Mesendoderm (in vitro differentiated cells): ENCODE measurements around the gene ARID1B.
A peak's percentile ranks its signal among the peaks of the same experiment; 100 is the strongest.

Experiments
- DNase-seq: peaks from one replicate; pipeline ENCODE4 v3.0.0; 2013
- H2AK5ac ChIP-seq: 2 replicates; pipeline ENCODE4 v1.6.1; 2013; ENCODE audit warnings: low read length, inconsistent platforms
- H2BK120ac ChIP-seq: 2 replicates; pipeline ENCODE4 v1.6.1; 2013; ENCODE audit warnings: low read depth, mild to moderate bottlenecking, low read length, moderate library complexity, mixed read lengths
- H2BK15ac ChIP-seq: replicated peaks from 2 replicates; pipeline ENCODE4 v1.6.1; 2013; ENCODE audit warnings: low read depth, mild to moderate bottlenecking, moderate library complexity
- H2BK5ac ChIP-seq: 2 replicates; pipeline ENCODE4 v1.6.1; 2013; ENCODE audit warnings: low read length, inconsistent platforms
- H3K18ac ChIP-seq: 2 replicates; pipeline ENCODE4 v1.6.1; 2013; ENCODE audit warnings: mild to moderate bottlenecking, low read length, mixed read lengths
- H3K23ac ChIP-seq: one replicate; pipeline ENCODE4 v1.6.1; 2013; ENCODE audit warnings: low read length
- H3K27ac ChIP-seq: 2 replicates; pipeline ENCODE4 v1.5.1; 2013; ENCODE audit warnings: low read depth, mild to moderate bottlenecking, inconsistent platforms, low read length, moderate library complexity
- H3K27me3 ChIP-seq: 2 replicates; pipeline ENCODE4 v1.6.1; 2013; ENCODE audit warnings: low read length, control low read depth, mild to moderate bottlenecking, inconsistent platforms; ENCODE audit not compliant: insufficient read depth, poor library complexity
- H3K36me3 ChIP-seq: 2 replicates; pipeline ENCODE4 v1.6.1; 2013; ENCODE audit warnings: low read length, inconsistent platforms; ENCODE audit not compliant: control insufficient read depth, insufficient read depth
- H3K4ac ChIP-seq: one replicate; pipeline ENCODE4 v1.6.1; 2013; ENCODE audit warnings: low read depth, mild to moderate bottlenecking, low read length, moderate library complexity
- H3K4me1 ChIP-seq: 2 replicates; pipeline ENCODE4 v1.6.1; 2013; ENCODE audit warnings: low read depth, low read length, inconsistent platforms; ENCODE audit not compliant: control insufficient read depth
- H3K4me2 ChIP-seq: 2 replicates; pipeline ENCODE4 v1.6.1; 2013; ENCODE audit warnings: low read length
- H3K4me3 ChIP-seq: 2 replicates; pipeline ENCODE4 v1.5.1; 2013; ENCODE audit warnings: mild to moderate bottlenecking, low read length
- H3K56ac ChIP-seq: one replicate; pipeline ENCODE4 v1.6.1; 2013; ENCODE audit warnings: low read length
- H3K79me1 ChIP-seq: 2 replicates; pipeline ENCODE4 v1.6.1; 2013; ENCODE audit warnings: low read length, inconsistent platforms
- H3K79me2 ChIP-seq: 2 replicates; pipeline ENCODE4 v1.6.1; 2013; ENCODE audit warnings: mild to moderate bottlenecking, low read length; ENCODE audit not compliant: control insufficient read depth, insufficient read depth
- H3K9ac ChIP-seq: 2 replicates; pipeline ENCODE4 v1.6.1; 2013; ENCODE audit warnings: low read length, inconsistent platforms
- H4K5ac ChIP-seq: one replicate; pipeline ENCODE4 v1.6.1; 2013; ENCODE audit warnings: low read length
- H4K8ac ChIP-seq: one replicate; pipeline ENCODE4 v1.6.1; 2013; ENCODE audit warnings: low read depth, mild to moderate bottlenecking, control low read depth, low read length, moderate library complexity
- WGBS: extraction: QIAGEN DNeasy Blood & Tissue Kit; methylation state at CpG from one replicate; pipeline ENCODE4 v1.1.7; 2013; ENCODE audit warnings: low lambda C conversion rate, missing lambda C conversion rate; ENCODE audit not compliant: insufficient coverage; ENCODE audit errors: extremely low coverage; 5-methylcytosine and 5-hydroxymethylcytosine counted together

Gene ARID1B

DNA sequence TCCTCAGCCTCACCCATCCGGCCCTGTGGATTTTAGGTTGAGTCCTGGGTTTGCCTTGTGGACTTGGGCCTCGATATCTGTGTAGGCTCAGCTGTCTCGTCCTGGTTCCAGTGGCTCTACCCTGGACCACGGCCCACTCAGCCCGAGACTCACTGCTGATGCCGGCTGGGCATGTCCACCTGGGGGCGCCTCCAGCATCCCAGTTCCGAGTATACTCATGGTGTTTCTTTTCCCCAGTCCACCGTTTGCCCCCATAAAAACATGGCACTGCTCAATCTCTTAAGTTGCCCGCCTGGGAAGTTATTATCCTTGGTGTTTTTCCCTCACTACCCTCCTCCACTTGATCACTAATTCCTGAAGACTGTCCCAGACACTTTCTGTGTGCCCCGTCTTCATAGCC is 99.1 kb downstream of the ARID1B start:
- Histone ChIP-seq H2BK5ac (no peak overlapping the region), H4K8ac (no peak overlapping the region), H3K79me2 (peaks cover 76% of the 10 kb centered on the region), H3K56ac (peak overlapping the region; percentile 10), H3K79me1 (peaks cover 31% of the 10 kb centered on the region), H3K4me3 (no peak overlapping the region), H3K27ac (no peak overlapping the region), H2BK15ac (no peak overlapping the region), H3K27me3 (no peaks in the 10 kb centered on the region), H3K23ac (no peak overlapping the region), H3K4ac (no peak overlapping the region), H2AK5ac (no peak overlapping the region), H3K4me1 (peaks cover 12% of the 10 kb centered on the region), H3K4me2 (no peak overlapping the region), H4K5ac (no peak overlapping the region), H3K9ac (no peak overlapping the region), H3K36me3 (no peaks in the 10 kb centered on the region), H3K18ac (no peak overlapping the region), H2BK120ac (no peak overlapping the region)
- DNase-seq = peak; percentile 56
- no CpG with 5 or more reads among the region's 11 CpGs for WGBS

DNA sequence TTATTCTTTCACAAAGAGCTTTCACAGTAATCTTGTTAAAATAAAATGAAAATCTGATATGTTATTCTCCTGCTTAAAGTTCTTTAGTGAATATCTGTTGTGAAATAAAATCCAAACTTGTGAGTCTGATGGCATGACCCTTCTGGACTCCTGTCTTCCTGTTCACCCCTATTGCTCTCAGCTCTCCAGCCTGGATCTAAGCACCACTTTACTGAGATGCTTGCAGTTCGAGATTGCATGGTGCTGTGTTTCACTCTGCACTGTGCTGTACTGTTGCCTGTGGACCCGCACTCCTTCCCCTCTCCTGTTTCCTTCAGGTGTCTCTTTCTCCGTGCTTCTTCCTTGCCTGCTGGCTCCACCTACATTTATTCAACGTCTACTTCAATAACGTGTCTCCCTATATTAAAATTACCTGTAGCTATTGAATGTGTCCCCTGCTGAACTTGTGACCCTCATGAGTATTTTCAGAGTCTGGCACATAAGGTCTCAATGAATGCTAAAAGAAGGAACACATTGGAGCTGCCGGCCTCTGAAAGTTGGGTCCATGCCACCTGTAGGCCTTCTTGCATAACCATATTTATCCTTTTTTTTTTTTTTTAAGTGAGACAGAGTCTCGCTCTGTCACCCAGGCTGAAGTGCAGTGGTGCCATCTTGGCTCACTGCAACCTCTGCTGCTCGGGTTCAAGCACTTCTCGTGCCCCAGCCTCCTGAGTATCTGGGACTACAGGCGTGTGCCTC is 100.1 kb downstream of the ARID1B start:
- no peak overlapping the region for H2AK5ac ChIP-seq
- no CpG with 5 or more reads among the region's 10 CpGs for WGBS
- no peak overlapping the region for H3K4me3 ChIP-seq
- no peak overlapping the region for H3K9ac ChIP-seq
- H3K18ac ChIP-seq = no peak overlapping the region
- H3K56ac ChIP-seq = no peak overlapping the region
- H2BK15ac ChIP-seq = no peak overlapping the region
- no peaks in the 10 kb centered on the region for H3K27me3 ChIP-seq
- H4K5ac ChIP-seq = no peak overlapping the region
- peaks cover 33% of the 10 kb centered on the region for H3K79me1 ChIP-seq
- H2BK5ac ChIP-seq = no peak overlapping the region
- peaks cover 12% of the 10 kb centered on the region for H3K4me1 ChIP-seq
- H3K4ac ChIP-seq = no peak overlapping the region
- DNase-seq = no peak
- no peak overlapping the region for H3K27ac ChIP-seq
- no peak overlapping the region for H3K4me2 ChIP-seq
- no peak overlapping the region for H2BK120ac ChIP-seq
- H4K8ac ChIP-seq = no peak overlapping the region
- H3K36me3 ChIP-seq = no peaks in the 10 kb centered on the region
- H3K79me2 ChIP-seq = peaks cover 78% of the 10 kb centered on the region
- no peak overlapping the region for H3K23ac ChIP-seq

DNA sequence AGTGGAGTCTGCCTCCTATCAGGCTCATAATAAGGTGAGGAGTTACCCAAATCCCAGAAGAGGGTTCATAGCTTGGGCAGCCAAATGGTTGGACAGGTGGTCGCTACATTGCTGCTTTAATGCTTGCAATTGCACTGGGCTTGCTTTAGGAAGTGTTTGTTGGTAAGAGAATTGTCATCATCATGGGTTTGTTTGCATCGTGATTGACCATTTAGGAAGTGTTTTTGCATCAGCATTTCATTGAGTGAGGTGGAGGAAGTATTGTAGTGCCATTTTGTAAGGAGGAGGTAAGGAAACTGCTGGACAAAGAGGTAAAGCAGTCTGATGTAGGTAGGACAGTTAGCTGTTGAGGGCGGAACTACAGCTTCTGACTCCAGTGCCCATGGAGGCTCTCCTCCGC is 101.5 kb downstream of the ARID1B start:
- Histone ChIP-seq H2AK5ac (no peak overlapping the region), H4K5ac (no peak overlapping the region), H3K23ac (no peak overlapping the region), H3K79me2 (peaks cover 82% of the 10 kb centered on the region), H2BK120ac (no peak overlapping the region), H3K4me3 (no peak overlapping the region), H3K36me3 (no peaks in the 10 kb centered on the region), H3K27ac (no peak overlapping the region), H4K8ac (no peak overlapping the region), H3K4ac (no peak overlapping the region), H3K27me3 (no peaks in the 10 kb centered on the region), H3K56ac (no peak overlapping the region), H2BK5ac (no peak overlapping the region), H3K18ac (no peak overlapping the region), H3K79me1 (peaks cover 32% of the 10 kb centered on the region), H3K4me1 (peaks cover 12% of the 10 kb centered on the region), H2BK15ac (no peak overlapping the region), H3K9ac (no peak overlapping the region), H3K4me2 (no peak overlapping the region)
- no peak for DNase-seq
- no CpG with 5 or more reads among the region's 4 CpGs for WGBS

DNA sequence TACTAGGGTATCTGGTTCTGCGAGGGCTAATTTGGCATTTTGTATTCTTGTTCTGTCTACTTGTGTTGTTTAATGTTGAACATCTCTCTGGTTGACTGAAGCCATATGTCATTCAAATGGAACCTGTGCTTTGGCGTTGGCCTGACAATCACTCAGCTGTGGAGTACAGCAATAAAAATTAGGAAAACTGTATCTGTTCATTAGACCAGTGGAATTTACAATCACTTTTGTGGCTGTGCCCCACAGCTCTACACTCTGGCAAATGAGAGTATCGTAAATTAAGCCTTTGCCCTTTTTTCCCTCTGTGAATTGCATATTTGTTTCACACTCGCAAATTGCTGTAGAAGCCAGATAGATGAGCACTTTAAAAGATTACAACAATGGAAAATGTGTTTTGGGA is 102.0 kb downstream of the ARID1B start:
- no peak overlapping the region for H3K4ac ChIP-seq
- H3K4me1 ChIP-seq = peaks cover 12% of the 10 kb centered on the region
- H3K23ac ChIP-seq = no peak overlapping the region
- no peak overlapping the region for H3K56ac ChIP-seq
- H3K79me2 ChIP-seq = peaks cover 78% of the 10 kb centered on the region
- H3K27me3 ChIP-seq = no peaks in the 10 kb centered on the region
- H2AK5ac ChIP-seq = no peak overlapping the region
- no peak overlapping the region for H4K5ac ChIP-seq
- H2BK120ac ChIP-seq = no peak overlapping the region
- no peaks in the 10 kb centered on the region for H3K36me3 ChIP-seq
- no peak overlapping the region for H2BK15ac ChIP-seq
- H3K27ac ChIP-seq = no peak overlapping the region
- H3K4me2 ChIP-seq = no peak overlapping the region
- H3K18ac ChIP-seq = no peak overlapping the region
- H3K79me1 ChIP-seq = peaks cover 32% of the 10 kb centered on the region
- H2BK5ac ChIP-seq = no peak overlapping the region
- DNase-seq = no peak
- H3K9ac ChIP-seq = no peak overlapping the region
- WGBS = no CpG with 5 or more reads among the region's 4 CpGs
- no peak overlapping the region for H3K4me3 ChIP-seq
- H4K8ac ChIP-seq = no peak overlapping the region

DNA sequence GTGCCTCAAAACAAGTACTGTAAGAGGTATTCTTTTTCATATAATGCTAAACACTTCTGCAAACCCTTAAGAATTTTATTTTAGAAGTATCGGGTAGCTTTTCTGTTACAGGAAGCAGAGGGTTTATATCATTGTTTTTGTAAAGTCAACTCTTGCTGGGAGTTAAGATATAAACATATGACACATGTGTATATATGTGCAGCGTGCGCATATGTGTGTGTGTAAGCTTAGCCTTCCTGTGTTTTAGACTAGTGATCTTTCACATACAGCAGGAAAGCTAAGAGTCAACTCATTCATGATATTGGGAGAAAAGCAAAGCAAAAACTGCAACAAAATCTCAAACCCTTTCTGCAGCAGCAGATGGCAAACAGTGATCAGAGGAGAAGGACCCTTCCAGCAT is 102.4 kb downstream of the ARID1B start:
- no peak overlapping the region for H3K9ac ChIP-seq
- H3K27me3 ChIP-seq = no peaks in the 10 kb centered on the region
- H3K79me1 ChIP-seq = peaks cover 34% of the 10 kb centered on the region
- H2AK5ac ChIP-seq = no peak overlapping the region
- no peak overlapping the region for H3K4me3 ChIP-seq
- H3K56ac ChIP-seq = no peak overlapping the region
- no peak overlapping the region for H3K4ac ChIP-seq
- no peak overlapping the region for H2BK5ac ChIP-seq
- no peak overlapping the region for H3K27ac ChIP-seq
- H3K4me2 ChIP-seq = no peak overlapping the region
- DNase-seq = no peak
- no peak overlapping the region for H4K8ac ChIP-seq
- H3K36me3 ChIP-seq = no peaks in the 10 kb centered on the region
- peaks cover 12% of the 10 kb centered on the region for H3K4me1 ChIP-seq
- no CpG with 5 or more reads among the region's 3 CpGs for WGBS
- H4K5ac ChIP-seq = no peak overlapping the region
- H3K79me2 ChIP-seq = peaks cover 78% of the 10 kb centered on the region
- no peak overlapping the region for H2BK120ac ChIP-seq
- no peak overlapping the region for H3K18ac ChIP-seq
- H3K23ac ChIP-seq = no peak overlapping the region
- H2BK15ac ChIP-seq = no peak overlapping the region

DNA sequence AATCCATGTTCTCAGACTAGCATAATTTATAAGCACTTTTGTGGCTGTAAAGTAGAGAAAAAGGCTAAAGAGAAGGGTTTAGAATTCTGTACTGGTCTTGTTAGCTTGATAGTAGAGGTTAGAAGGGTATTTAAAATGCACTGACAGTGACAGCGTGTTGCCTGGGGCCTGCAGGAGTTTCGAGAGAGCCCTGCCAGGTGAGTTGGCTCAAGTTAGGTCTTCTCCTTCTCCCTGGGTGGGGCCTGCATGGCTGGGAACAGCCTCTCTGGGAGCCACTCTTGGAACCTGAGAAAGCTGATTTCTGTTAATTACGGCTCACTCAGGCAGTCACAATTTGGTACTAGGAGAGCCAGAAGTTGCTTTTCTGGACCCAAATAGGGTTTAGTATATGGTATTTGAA is 103.7 kb downstream of the ARID1B start:
- Histone ChIP-seq H3K36me3 (no peaks in the 10 kb centered on the region), H3K27me3 (no peaks in the 10 kb centered on the region)
- WGBS = no CpG with 5 or more reads among the region's 3 CpGs

More for the DNA sequence above, 103.7 kb downstream of the ARID1B start:
- H3K56ac ChIP-seq = no peak overlapping the region
- no peak overlapping the region for H3K4ac ChIP-seq
- H3K18ac ChIP-seq = no peak overlapping the region
- no peak overlapping the region for H2AK5ac ChIP-seq
- no peak overlapping the region for H3K27ac ChIP-seq
- H3K79me1 ChIP-seq = peaks cover 33% of the 10 kb centered on the region
- no peak overlapping the region for H2BK5ac ChIP-seq
- no peak overlapping the region for H3K4me2 ChIP-seq
- H3K23ac ChIP-seq = no peak overlapping the region
- H4K8ac ChIP-seq = no peak overlapping the region
- peaks cover 73% of the 10 kb centered on the region for H3K79me2 ChIP-seq
- DNase-seq = no peak
- no peak overlapping the region for H2BK15ac ChIP-seq
- H2BK120ac ChIP-seq = no peak overlapping the region
- no peak overlapping the region for H4K5ac ChIP-seq
- H3K4me1 ChIP-seq = peaks cover 12% of the 10 kb centered on the region
- no peak overlapping the region for H3K4me3 ChIP-seq
- no peak overlapping the region for H3K9ac ChIP-seq
